RPMI7951 (cell line): ENCODE data around the gene GPC6. TPM values are rescaled to one million over a fixed set of nuclear protein-coding genes. Genes with fewer than 3 reads are reported as not detected.
"Not testable (repeated sequence)": the region's sequence is repeated elsewhere in the genome, so short reads cannot be mapped to it uniquely, and the experiment has no call there.

Experiments used
- DNase-seq: peaks from one replicate; pipeline ENCODE4 v3.0.0-alpha.2; 2012; ENCODE audit warnings: low read depth
- total RNA-seq: library from RNA; depleted of rRNA; stranded (reverse); fragments of >200 nt; shearing (Covaris generic); gene quantifications from 2 replicates; pipeline ENCODE4 v1.2.3, GENCODE V29; 2014

Gene GPC6
- total RNA-seq, 1 experiment from 2014 or later: under 0.01 TPM

GRCh38 chr13:94298346-94298745 lies 1071.7 kb downstream of the GPC6 start:
- DNase-seq: no peak

GRCh38 chr13:94300401-94300800 lies 1073.8 kb downstream of the GPC6 start:
- DNase-seq: no peak

- no peak for DNase-seq
Observed at GRCh38 chr13:94301487-94301886, 1074.9 kb downstream of the GPC6 start.

- DNase-seq: not testable (repeated sequence)
Observed at GRCh38 chr13:94302847-94303565, 1076.4 kb downstream of the GPC6 start.

GRCh38 chr13:94303644-94304174 lies 1077.1 kb downstream of the GPC6 start:
- DNase-seq: no peak

- no peak for DNase-seq
Observed at GRCh38 chr13:94305033-94305432, 1078.4 kb downstream of the GPC6 start.

GRCh38 chr13:94305463-94305862 lies 1078.9 kb downstream of the GPC6 start:
- DNase-seq: peak; percentile 58

GRCh38 chr13:94305934-94306333 lies 1079.3 kb downstream of the GPC6 start:
- DNase-seq: no peak

GRCh38 chr13:94308832-94309231 lies 1082.2 kb downstream of the GPC6 start:
- no peak for DNase-seq

- no peak for DNase-seq
Observed at GRCh38 chr13:94309576-94309975, 1083.0 kb downstream of the GPC6 start.

- peak; percentile 75 for DNase-seq
Observed at GRCh38 chr13:94309997-94310855, 1083.6 kb downstream of the GPC6 start.

- DNase-seq: no peak
Observed at GRCh38 chr13:94311893-94312292, 1085.3 kb downstream of the GPC6 start.

GRCh38 chr13:94312511-94313216 lies 1086.1 kb downstream of the GPC6 start:
- no peak for DNase-seq

- DNase-seq: no peak
Observed at GRCh38 chr13:94313321-94313910, 1086.8 kb downstream of the GPC6 start.

- DNase-seq: no peak
Observed at GRCh38 chr13:94313926-94314325, 1087.3 kb downstream of the GPC6 start.

- DNase-seq: no peak
Observed at GRCh38 chr13:94315188-94315587, 1088.6 kb downstream of the GPC6 start.

- DNase-seq: no peak
Observed at GRCh38 chr13:94317063-94317491, 1090.5 kb downstream of the GPC6 start.

- no peak for DNase-seq
Observed at GRCh38 chr13:94318418-94318817, 1091.8 kb downstream of the GPC6 start.

GRCh38 chr13:94319501-94319900 lies 1092.9 kb downstream of the GPC6 start:
- DNase-seq: no peak

GRCh38 chr13:94322925-94323763 lies 1096.5 kb downstream of the GPC6 start:
- no peak for DNase-seq
